NCI-H1436 treated with DMSO at 0.1 percent for 48 hours (cell line): Measurements from ENCODE around the gene MPP2.
"Not testable (repeated sequence)": the region's sequence is repeated elsewhere in the genome, so short reads cannot be mapped to it uniquely, and the experiment has no call there.

Source experiments
- DNase-seq: peaks from one replicate; lab custom pipeline; 2025; lab: John Stamatoyannopoulos, UW

MPP2 gene

GRCh38 chr17:43875476-43876147 is 31.7 kb downstream of the MPP2 start:
- no peak for DNase-seq

DNA sequence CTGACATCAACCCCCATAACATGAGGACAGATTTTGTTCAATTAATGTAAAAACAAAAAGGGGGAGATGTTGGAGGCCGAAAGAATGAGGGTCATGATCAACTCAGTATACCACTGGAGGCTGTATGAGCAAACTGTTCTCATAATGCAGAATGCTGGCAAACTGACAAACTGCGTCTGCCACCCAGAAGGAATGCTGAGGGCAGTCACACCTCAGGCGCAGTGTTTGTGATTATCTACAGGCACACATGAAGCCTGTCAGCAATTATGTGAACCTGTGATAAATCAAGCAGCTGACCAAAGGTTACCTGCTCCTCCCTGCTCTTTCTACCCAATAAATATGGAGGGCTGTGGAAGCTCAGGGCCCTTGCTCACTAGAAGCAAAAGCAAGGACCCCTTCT is 33.0 kb downstream of the MPP2 start:
- DNase-seq, result no peak

GRCh38 chr17:43873815-43874214 is 33.5 kb downstream of the MPP2 start:
- no peak for DNase-seq

- DNase-seq, result no peak
These were observed 34.2 kb downstream of the MPP2 start for GRCh38 chr17:43873091-43873490.

DNA sequence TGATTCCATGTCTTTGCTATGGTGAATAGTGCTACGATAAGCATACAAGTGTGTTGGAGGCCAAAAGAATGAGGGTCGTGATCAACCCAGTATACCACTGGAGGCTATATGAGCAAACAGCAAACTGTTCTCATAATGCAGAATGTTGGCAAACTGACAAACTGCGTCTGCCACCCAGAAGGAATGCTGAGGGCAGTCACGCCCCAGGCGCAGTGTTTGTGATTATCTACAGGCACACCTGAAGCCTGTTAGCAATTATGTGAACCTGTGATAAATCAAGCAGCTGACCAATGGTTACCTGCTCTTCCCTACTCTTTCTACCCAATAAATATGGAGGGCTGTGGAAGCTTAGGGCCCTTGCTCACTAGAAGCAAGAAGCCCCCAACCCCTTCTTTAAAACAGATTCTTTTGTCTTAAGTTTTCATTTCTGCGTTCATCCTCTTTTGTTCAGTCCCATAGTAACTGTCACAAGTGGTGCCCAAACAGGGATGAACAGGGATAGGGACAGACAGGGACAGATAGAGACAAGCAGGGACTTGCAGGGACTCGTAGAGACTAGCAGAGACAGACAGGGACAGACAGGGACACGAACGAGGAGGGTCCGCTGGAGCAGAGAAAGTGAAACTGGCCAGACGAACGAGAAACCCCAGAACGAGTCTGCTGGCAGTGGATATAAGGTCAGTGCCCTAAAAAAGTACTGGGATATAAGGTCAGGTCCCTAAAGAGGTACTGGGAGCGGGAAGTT is 35.2 kb downstream of the MPP2 start:
- DNase-seq, result no peak

DNA sequence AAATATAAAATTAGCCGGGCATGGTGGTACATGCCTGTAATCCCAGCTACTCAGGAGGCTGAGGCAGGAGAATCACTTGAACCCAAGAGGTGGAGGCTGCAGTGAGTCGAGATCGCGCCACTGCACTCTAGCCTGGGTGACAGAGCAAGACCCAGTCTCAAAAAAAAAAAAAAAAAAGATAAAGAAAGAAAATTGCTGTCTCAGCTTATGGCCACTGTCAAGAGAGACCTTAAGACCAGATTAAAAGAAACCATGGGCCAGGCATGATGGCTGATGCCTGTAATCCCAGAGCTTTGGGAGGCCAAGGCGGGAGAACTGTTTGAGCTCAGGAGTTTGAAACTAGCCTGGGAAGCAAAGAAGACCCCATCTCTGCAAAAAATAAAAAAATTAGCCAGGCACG is 38.3 kb downstream of the MPP2 start:
- not testable (repeated sequence) for DNase-seq

GRCh38 chr17:43868226-43868994 is 38.9 kb downstream of the MPP2 start:
- DNase-seq, result no peak

- DNase-seq, result no peak
These were observed 43.0 kb downstream of the MPP2 start for GRCh38 chr17:43864161-43864984.

GRCh38 chr17:43861960-43862359 is 45.4 kb downstream of the MPP2 start:
- DNase-seq, result no peak

DNA sequence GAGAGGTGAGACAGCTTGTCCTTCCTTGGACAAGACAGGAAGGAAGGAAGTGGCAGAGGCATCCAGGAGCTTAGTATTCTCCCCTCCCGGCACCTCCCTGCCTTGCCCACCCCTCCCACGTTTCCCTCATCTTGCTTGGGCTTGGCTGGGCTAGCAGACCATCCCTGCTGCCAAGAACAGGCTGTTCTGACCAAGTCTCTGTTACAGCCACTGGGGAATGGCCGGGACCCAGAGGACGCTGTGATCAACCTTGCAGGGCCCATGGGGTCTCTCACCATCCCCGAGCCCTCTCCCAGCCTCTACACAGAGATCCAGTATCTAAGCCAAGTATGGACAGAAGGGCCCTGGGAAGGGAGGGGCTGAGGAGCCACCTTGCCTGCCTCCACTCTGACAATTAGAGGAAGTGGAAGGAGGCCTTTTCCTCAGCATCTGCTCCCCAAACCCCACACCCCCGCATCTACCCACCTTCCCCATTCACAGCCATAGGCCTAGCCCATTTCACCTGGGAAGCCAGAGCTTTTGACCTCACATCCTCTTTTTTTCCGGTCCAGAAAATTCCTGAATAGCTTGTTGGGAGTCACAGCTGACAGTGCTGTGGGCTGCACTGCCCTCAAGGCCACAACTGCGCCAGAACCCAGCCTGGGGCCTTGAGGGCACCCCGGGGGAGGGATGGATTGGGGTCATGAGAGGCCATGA is 46.3 kb downstream of the MPP2 start:
- no peak for DNase-seq

- DNase-seq, result no peak
These were observed 47.1 kb downstream of the MPP2 start for GRCh38 chr17:43860077-43860725.

- no peak for DNase-seq
These were observed 49.3 kb downstream of the MPP2 start for GRCh38 chr17:43857957-43858600.

GRCh38 chr17:43857141-43857540 is 50.2 kb downstream of the MPP2 start:
- no peak for DNase-seq

GRCh38 chr17:43856141-43856540 is 51.2 kb downstream of the MPP2 start:
- no peak for DNase-seq

- no peak for DNase-seq
These were observed 52.3 kb downstream of the MPP2 start for GRCh38 chr17:43855061-43855460.

DNA sequence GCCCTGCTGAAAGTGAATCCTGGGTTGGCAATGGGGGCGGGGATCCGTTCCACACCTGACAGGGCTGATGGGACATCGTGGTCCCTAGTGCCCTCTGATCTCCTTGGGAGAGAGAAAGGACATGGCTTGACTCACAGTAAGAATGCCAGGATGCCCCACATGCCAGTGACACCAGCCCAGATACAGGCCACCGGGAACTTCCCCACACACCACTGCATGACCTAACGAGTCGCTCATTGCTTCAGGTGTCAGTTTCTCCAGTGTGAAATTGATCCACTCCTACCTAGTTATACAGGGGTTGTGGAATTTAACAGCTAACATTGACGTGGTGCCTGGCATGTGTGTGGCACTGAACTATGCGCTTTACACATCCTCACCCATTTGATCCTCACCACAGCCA is 52.8 kb downstream of the MPP2 start:
- no peak for DNase-seq

DNA sequence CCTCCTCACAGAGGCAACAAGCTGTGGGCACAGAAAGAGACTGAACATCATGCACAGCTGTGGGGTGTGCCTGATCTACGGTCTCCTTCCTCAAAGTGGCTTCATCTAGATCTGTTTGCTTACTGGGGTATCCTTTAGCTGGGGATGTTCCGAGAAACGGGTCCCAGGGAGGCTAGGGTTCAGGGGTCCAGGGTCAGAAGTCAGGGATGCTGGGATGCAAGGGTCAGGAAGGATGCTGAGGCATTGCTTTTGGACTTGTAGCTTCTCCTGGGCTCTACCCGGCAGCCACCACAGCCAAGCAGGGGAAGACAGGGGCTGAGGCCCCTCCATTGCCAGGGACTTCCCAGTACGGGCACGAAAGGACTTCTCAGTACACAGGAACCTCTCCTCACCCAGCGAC is 53.8 kb downstream of the MPP2 start:
- DNase-seq, result no peak

DNA sequence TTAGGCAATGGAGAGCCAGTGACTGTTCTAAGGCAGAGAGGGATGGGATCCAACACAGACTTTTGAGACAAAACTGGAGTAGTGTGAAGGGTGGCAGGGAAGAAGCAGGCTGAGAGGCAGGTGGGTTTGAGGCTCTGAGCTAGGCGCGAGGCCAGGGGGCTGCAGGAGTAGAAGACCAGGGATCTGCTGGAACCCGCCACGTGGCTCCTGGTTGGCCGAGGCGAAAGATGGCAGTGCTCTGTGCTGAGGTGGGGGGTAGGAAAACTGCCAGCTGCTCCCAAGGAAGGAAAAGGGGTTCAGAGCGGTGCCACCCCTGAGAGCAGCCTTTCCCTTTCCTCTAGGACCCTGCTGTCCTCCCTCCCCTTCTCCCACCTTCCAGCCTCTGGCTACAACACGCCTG is 54.8 kb downstream of the MPP2 start:
- no peak for DNase-seq

DNA sequence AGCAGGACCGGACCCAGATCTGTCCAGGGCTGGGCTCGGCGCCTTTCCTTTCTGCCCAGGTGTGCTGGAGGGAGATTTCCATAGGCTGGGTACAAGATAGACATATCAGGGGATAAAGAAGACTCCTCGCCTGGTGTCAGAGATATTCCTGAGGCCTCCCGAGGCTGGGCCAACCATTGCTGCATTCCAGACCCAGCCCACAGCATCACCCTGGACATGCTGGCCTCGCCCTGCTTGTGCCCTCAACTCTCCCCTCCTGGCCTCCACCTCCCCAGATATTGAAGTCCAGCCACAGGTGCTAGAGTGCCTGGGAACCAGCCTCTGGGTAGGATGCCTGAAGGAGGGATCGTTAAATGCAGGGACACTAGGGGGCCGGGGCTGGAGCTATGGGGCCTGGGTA is 58.2 kb downstream of the MPP2 start:
- no peak for DNase-seq

- DNase-seq, result no peak
These were observed 58.7 kb downstream of the MPP2 start for GRCh38 chr17:43848601-43849000.
